GM12891 (cell line): ENCODE data around the gene EYS.

ENCODE experiments used
- PAX5 ChIP-seq: IDR thresholded peaks from 2 replicates; pipeline ENCODE4 v1.6.1; 2011; ENCODE audit warnings: low read length, moderate library complexity, mild to moderate bottlenecking; ENCODE audit not compliant: insufficient read depth, severe bottlenecking
- POLR2A ChIP-seq: IDR thresholded peaks from 2 replicates; pipeline ENCODE4 v1.6.1; 2011; ENCODE audit warnings: low read depth, low read length, control low read depth

GRCh38 chr6:65501045-65501444 is 206.0 kb downstream of the EYS start:
- TF ChIP-seq PAX5 (no peak), POLR2A (no peak)
